ENCODE data around the gene REN.

DNA sequence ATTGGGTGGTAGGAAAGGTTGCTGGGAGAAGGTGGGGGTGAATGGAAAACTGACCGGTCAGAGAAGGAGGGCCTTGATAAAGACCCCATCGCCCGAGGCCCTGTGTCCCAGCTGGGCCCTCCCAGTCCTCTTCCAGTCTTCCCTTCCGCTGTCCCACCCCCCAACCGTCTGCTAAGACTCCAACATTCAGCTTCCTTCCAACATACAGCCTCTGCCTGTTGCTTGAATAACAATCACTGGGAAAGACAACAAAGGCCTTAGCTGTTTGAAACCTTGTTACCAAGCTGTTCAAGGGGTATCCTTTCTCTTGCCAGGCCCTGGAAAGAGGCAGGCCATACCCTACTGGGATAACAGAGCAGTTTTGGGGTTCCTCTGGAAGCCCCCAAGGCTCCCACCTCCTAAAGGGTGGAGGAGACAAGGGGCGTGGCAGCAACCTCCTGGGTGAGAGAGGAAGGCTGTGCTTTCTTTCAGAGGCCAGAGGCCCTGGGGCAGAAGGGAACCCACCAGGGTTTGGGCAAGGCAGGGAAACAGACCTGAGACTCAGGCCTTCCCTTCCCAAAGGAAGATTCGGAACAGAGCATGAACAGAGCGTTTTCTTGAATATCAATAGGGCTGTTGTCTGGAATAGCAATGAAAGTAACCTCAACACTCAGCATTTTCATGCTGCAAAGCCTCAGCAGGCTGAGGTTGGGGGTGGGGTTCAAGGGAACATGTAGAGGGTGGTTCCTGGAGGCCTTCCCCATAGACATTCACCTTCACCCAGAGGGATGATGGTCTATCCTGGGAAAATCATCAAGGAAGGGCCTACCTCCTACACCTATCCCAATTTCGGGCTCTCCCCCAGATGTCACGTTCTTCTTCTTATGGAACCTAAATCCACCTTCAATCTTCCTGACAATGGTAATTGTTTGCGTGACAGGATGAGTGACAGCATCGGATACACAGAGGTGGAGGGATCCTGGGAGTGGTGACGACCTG lies 18.4 kb downstream of the REN start:
- no peak for TF ChIP-seq POLR2A (IDR thresholded peaks at IDR 0.05)
- TF ChIP-seq, protein P1, sequence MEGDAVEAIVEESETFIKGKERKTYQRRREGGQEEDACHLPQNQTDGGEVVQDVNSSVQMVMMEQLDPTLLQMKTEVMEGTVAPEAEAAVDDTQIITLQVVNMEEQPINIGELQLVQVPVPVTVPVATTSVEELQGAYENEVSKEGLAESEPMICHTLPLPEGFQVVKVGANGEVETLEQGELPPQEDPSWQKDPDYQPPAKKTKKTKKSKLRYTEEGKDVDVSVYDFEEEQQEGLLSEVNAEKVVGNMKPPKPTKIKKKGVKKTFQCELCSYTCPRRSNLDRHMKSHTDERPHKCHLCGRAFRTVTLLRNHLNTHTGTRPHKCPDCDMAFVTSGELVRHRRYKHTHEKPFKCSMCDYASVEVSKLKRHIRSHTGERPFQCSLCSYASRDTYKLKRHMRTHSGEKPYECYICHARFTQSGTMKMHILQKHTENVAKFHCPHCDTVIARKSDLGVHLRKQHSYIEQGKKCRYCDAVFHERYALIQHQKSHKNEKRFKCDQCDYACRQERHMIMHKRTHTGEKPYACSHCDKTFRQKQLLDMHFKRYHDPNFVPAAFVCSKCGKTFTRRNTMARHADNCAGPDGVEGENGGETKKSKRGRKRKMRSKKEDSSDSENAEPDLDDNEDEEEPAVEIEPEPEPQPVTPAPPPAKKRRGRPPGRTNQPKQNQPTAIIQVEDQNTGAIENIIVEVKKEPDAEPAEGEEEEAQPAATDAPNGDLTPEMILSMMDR (IDR thresholded peaks at IDR 0.05) = no peak
